Astrocyte (in vitro differentiated cells and primary cell): ENCODE results near the gene PDE1A. TPM values are rescaled to one million over a fixed set of nuclear protein-coding genes. Genes with fewer than 3 reads are reported as not detected.

ENCODE experiments used
- DNase-seq: peaks from one replicate; pipeline ENCODE4 v3.0.0-alpha.2; 2010; ENCODE audit warnings: low read depth
- FAIRE-seq: peaks from 2 replicates; lab custom pipeline; 2011; peaks lifted over from hg19 to GRCh38; lab: Jason Lieb, UNC
- H2AFZ ChIP-seq: 2 replicates; pipeline ENCODE4 v1.6.0; 2012; ENCODE audit warnings: low read depth, low read length, inconsistent platforms
- H3K27ac ChIP-seq: 2 replicates; pipeline ENCODE4 v1.5.1; 2011; ENCODE audit warnings: low read depth, low read length, inconsistent platforms
- H3K27me3 ChIP-seq: 2 replicates; pipeline ENCODE4 v1.6.0; 2011; ENCODE audit warnings: low read length, inconsistent platforms; ENCODE audit not compliant: insufficient read depth
- H3K36me3 ChIP-seq: 2 replicates; pipeline ENCODE4 v1.5.1; 2011; ENCODE audit warnings: low read length, inconsistent platforms; ENCODE audit not compliant: insufficient read depth
- H3K4me1 ChIP-seq: 2 replicates; pipeline ENCODE4 v1.5.1; 2011; ENCODE audit warnings: low read length, inconsistent platforms; ENCODE audit not compliant: insufficient read depth
- H3K4me2 ChIP-seq: 2 replicates; pipeline ENCODE4 v1.6.0; 2012; ENCODE audit warnings: low read length, inconsistent platforms
- H3K4me3 ChIP-seq: 2 replicates; pipeline ENCODE4 v1.5.1; 2011; ENCODE audit warnings: low read depth, mild to moderate bottlenecking, low read length, inconsistent platforms; ENCODE audit not compliant: insufficient read depth
- H3K79me2 ChIP-seq: 2 replicates; pipeline ENCODE4 v1.6.0; 2012; ENCODE audit warnings: mild to moderate bottlenecking, low read length, inconsistent platforms; ENCODE audit not compliant: insufficient read depth
- H3K9ac ChIP-seq: 2 replicates; pipeline ENCODE4 v1.6.0; 2012; ENCODE audit warnings: mild to moderate bottlenecking, low read length, inconsistent platforms
- H3K9me3 ChIP-seq: 2 replicates; pipeline ENCODE4 v1.5.1; 2012; ENCODE audit warnings: low read depth, mild to moderate bottlenecking, low read length, inconsistent platforms; ENCODE audit not compliant: insufficient read depth
- H4K20me1 ChIP-seq: 2 replicates; pipeline ENCODE4 v1.6.0; 2012; ENCODE audit warnings: low read length, inconsistent platforms; ENCODE audit not compliant: insufficient read depth
- H3K27ac Mint-ChIP-seq: one replicate; pipeline ENCODE4 v1.8.0; 2021; ENCODE audit warnings: mild to moderate bottlenecking, mixed read lengths; ENCODE audit not compliant: unreplicated experiment
- H3K27me3 Mint-ChIP-seq: one replicate; pipeline ENCODE4 v1.8.0; 2021; ENCODE audit warnings: low read depth, mixed read lengths; ENCODE audit not compliant: unreplicated experiment
- H3K36me3 Mint-ChIP-seq: one replicate; pipeline ENCODE4 v1.8.0; 2021; ENCODE audit warnings: low read depth, mixed read lengths; ENCODE audit not compliant: unreplicated experiment
- H3K4me1 Mint-ChIP-seq: one replicate; pipeline ENCODE4 v1.8.0; 2021; ENCODE audit warnings: low read depth, mixed read lengths; ENCODE audit not compliant: unreplicated experiment
- H3K4me3 Mint-ChIP-seq: one replicate; pipeline ENCODE4 v1.8.0; 2021; ENCODE audit warnings: mild to moderate bottlenecking, moderate library complexity, mixed read lengths; ENCODE audit not compliant: unreplicated experiment
- H3K9me3 Mint-ChIP-seq: one replicate; pipeline ENCODE4 v1.8.0; 2021; ENCODE audit warnings: mild to moderate bottlenecking, mixed read lengths; ENCODE audit not compliant: unreplicated experiment
- CTCF ChIP-seq: IDR thresholded peaks from 2 replicates; pipeline ENCODE4 v1.5.1; 2011; ENCODE audit warnings: low read depth, mild to moderate bottlenecking, inconsistent platforms, low read length, moderate library complexity; ENCODE audit not compliant: insufficient read depth
- EZH2 ChIP-seq: IDR thresholded peaks from 2 replicates; pipeline ENCODE4 v1.6.1; 2012; ENCODE audit warnings: mild to moderate bottlenecking, low read length, inconsistent platforms; ENCODE audit not compliant: insufficient read depth
- total RNA-seq: library from RNA; stranded (reverse); gene quantifications from 2 replicates; pipeline ENCODE4 v1.2.1, GENCODE V29; 2021

PDE1A gene
- total RNA-seq, 1 donor from 2014 or later = 0.32 TPM

DNA sequence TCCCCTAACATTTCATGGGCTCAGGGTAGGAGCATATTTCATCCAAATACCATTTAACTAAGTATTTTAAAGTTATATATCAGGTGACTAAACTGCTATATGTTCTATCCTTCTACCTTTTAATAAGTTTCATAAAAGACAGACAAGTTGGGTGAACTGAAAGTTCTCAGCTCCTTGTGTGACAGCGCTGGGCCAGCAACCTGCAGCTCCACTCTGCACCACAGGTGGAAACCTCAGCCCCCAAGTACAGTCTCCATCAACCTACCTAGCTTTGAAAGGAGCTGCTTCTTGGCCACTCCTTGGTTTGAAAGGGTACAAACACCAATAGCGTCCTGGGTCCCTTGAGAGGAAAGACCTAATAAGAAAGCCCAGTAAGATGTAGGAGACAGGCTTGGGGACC, 177.9 kb downstream of the PDE1A start:
- DNase-seq = no peak

DNA sequence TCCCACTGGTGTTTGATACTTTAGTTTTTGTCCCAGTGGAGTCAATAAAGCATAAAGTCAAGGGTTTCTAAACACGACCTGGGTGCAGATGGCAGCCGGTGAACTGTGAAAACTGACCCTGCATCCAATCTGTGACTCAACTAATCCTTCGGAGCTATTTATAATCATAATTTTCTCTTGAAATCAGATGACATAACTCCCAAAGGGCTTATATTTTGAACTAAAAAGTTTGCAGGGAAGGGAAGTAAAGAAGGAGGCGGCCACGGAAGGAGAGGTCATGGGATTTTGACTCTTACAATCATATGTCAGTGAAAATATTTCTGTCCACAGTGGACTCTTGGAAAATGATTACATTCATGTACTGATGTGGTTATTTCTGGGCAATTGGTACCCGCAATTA, 178.5 kb downstream of the PDE1A start:
- no peak for DNase-seq
- Histone ChIP-seq H3K4me2 (no peak overlapping the region), H2AFZ (no peak overlapping the region), H3K36me3 (no peaks in the 10 kb centered on the region), H3K4me1 (no peaks in the 10 kb centered on the region), H3K27ac (no peak overlapping the region), H4K20me1 (no peaks in the 10 kb centered on the region), H3K79me2 (no peaks in the 10 kb centered on the region), H3K4me3 (no peak overlapping the region), H3K27me3 (no peaks in the 10 kb centered on the region), H3K9me3 (no peaks in the 10 kb centered on the region), H3K9ac (no peak overlapping the region)
- TF ChIP-seq EZH2 (no peak), CTCF (no peak)
- Mint-ChIP-seq H3K27ac (no peak overlapping the region), H3K27me3 (no peaks in the 10 kb centered on the region), H3K4me3 (no peak overlapping the region), H3K9me3 (no peaks in the 10 kb centered on the region), H3K36me3 (peaks cover 1% of the 10 kb centered on the region), H3K4me1 (no peaks in the 10 kb centered on the region)
- FAIRE-seq = no peak

More for the DNA sequence above, 177.9 kb downstream of the PDE1A start:
- peaks cover under 1% of the 10 kb centered on the region for H3K4me1 Mint-ChIP-seq
- H3K9me3 ChIP-seq = no peaks in the 10 kb centered on the region
- FAIRE-seq = no peak
- H3K4me3 ChIP-seq = no peak overlapping the region
- no peaks in the 10 kb centered on the region for H3K27me3 Mint-ChIP-seq
- H3K36me3 ChIP-seq = no peaks in the 10 kb centered on the region
- no peak overlapping the region for H3K27ac Mint-ChIP-seq
- no peak overlapping the region for H3K9ac ChIP-seq
- H3K4me1 ChIP-seq = no peaks in the 10 kb centered on the region
- H3K9me3 Mint-ChIP-seq = no peaks in the 10 kb centered on the region
- H4K20me1 ChIP-seq = no peaks in the 10 kb centered on the region
- TF ChIP-seq EZH2 = no peak
- no peak for TF ChIP-seq CTCF
- H3K27me3 ChIP-seq = no peaks in the 10 kb centered on the region
- no peak overlapping the region for H3K4me3 Mint-ChIP-seq
- no peak overlapping the region for H3K27ac ChIP-seq
- no peaks in the 10 kb centered on the region for H3K79me2 ChIP-seq
- H2AFZ ChIP-seq = no peak overlapping the region
- no peak overlapping the region for H3K4me2 ChIP-seq
- peaks cover 1% of the 10 kb centered on the region for H3K36me3 Mint-ChIP-seq

GRCh38 chr2:182247831-182248230, 179.0 kb downstream of the PDE1A start:
- no peaks in the 10 kb centered on the region for H3K4me1 ChIP-seq
- DNase-seq (no peak), FAIRE-seq (no peak)
- Mint-ChIP-seq H3K4me1 (no peaks in the 10 kb centered on the region), H3K27ac (no peak overlapping the region), H3K9me3 (no peaks in the 10 kb centered on the region), H3K27me3 (no peaks in the 10 kb centered on the region), H3K36me3 (peaks cover 1% of the 10 kb centered on the region), H3K4me3 (no peak overlapping the region)
- H2AFZ ChIP-seq = no peak overlapping the region
- no peak overlapping the region for H3K4me3 ChIP-seq
- no peaks in the 10 kb centered on the region for H3K36me3 ChIP-seq
- H4K20me1 ChIP-seq = no peaks in the 10 kb centered on the region
- H3K27me3 ChIP-seq = no peaks in the 10 kb centered on the region
- H3K9ac ChIP-seq = no peak overlapping the region
- no peak overlapping the region for H3K4me2 ChIP-seq
- H3K79me2 ChIP-seq = no peaks in the 10 kb centered on the region
- no peak overlapping the region for H3K27ac ChIP-seq
- no peaks in the 10 kb centered on the region for H3K9me3 ChIP-seq
- TF ChIP-seq CTCF = no peak
- TF ChIP-seq EZH2 = no peak
